ENCODE measurements around the gene LDLR.
"Not testable (repeated sequence)": the region's sequence is repeated elsewhere in the genome, so short reads cannot be mapped to it uniquely, and the experiment has no call there.

LDLR gene

DNA sequence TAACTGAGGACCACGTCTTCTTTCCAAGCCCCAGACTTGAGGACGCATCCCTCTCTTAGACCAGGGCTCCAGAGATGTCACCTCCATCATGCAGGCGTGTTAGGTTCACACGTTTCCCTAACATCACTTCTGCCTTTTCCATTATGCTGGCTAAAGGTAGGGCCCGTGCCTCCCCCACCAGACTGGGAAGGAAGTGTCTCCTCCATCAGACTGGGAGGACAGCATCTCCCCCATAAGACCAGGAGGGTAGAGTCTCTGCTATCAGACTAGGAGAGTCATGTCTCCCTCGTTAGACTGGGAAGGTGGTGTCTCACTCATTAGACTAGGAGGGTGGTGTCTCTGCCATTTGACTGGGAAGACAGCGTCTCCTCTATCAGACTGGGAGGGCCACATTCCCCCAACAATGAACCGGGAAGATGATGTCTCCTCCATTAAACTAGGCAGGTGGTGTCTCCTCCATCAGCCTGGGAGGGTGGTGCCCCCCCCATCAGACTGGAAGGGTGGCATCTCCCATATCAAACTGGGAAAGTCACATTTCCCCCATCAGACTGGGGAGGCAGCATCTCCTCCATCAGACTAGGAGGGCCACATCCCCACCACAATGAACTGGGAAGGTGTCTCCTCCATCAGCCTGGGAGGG lies 84.4 kb downstream of the LDLR start:
- TF ChIP-seq, protein P1, sequence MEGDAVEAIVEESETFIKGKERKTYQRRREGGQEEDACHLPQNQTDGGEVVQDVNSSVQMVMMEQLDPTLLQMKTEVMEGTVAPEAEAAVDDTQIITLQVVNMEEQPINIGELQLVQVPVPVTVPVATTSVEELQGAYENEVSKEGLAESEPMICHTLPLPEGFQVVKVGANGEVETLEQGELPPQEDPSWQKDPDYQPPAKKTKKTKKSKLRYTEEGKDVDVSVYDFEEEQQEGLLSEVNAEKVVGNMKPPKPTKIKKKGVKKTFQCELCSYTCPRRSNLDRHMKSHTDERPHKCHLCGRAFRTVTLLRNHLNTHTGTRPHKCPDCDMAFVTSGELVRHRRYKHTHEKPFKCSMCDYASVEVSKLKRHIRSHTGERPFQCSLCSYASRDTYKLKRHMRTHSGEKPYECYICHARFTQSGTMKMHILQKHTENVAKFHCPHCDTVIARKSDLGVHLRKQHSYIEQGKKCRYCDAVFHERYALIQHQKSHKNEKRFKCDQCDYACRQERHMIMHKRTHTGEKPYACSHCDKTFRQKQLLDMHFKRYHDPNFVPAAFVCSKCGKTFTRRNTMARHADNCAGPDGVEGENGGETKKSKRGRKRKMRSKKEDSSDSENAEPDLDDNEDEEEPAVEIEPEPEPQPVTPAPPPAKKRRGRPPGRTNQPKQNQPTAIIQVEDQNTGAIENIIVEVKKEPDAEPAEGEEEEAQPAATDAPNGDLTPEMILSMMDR (IDR thresholded peaks at IDR 0.05; ENCODE audit: insufficient read depth, low read depth, low read length, missing control alignments) = no peak
- no peak for DNase-seq (ENCODE audit: low read depth)
- no peak overlapping the region for H3K4me3 ChIP-seq (ENCODE audit: low read length)

DNA sequence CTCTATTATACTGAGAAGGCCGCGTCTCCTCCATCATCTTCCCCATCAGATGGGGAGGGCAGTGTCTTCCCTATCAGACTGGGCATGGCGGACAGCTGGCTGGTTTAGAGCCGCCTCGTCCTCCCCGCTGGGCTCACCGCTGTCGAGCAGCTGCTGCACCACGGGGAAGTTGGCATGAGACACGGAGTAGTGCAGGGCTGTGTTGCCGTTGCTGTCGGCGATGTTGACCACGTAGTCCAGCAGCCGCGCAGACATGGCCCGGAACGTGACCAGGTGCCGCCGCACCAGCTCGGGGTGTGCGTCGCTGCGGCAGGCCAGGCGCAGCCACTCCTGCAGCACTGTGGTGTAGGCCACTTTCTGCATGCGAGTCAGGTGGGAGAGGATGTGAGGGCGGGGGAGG lies 85.1 kb downstream of the LDLR start:
- no peak overlapping the region for H3K4me3 ChIP-seq (ENCODE audit: low read length)
- TF ChIP-seq, protein P1 (IDR thresholded peaks at IDR 0.05; ENCODE audit: insufficient read depth, low read depth, low read length, missing control alignments) = no peak
- DNase-seq (ENCODE audit: low read depth) = no peak

DNA sequence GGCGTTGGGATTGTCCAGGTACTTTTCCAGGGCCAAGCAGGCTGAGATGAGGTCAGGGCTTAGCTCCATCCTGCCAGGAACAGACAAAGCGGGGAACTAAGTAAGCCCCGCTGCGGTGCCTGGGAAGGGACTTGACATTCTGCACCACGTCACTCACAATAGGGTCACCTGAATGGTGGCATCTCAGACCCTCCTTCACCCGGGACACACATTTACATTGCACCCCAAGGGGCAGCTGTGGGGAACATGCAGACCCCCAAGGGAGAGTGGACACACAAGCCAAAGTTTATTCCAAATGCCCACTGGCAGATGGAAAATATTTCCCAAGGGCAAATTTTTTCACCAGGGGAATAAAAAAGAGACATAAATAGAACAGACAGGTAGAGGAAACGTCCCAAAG lies 86.7 kb downstream of the LDLR start:
- H3K4me3 ChIP-seq (ENCODE audit: low read length) = no peak overlapping the region
- TF ChIP-seq, protein P1 (IDR thresholded peaks at IDR 0.05; ENCODE audit: insufficient read depth, low read depth, low read length, missing control alignments) = no peak

DNA sequence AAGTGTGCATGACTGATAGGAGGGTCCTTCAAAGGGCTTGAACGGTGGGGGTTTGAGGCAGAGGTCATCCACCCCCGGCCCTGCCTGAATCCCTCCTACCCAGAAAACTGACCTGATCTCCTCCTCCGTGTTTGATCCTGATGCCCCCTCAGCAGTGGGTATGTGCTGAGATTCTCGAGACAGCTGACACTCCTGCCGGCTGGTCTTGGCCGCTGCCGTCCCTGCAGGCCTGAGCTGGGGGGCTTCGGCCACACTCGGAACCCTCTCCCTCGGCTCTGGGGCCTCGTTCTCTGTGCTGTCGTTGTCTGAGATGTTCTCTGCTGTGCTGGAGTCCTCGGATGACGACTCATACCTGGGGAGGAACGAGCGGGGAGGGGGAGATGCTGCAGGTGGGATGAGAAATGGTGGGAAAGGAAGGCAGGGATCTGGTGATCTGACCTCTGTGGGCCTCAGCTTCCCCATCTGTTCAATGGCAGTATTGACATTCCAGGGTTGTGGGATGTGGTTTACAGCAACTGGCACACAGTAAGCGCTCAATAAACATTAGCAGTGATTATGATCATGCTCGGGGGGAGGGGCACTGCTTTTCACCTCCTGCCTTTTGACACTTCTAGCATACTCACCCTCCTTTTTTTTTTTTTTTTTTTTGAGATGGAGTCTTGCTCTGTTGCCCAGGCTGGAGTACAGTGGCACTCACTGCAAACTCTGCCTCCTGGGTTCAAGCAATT lies 87.4 kb downstream of the LDLR start:
- DNase-seq (ENCODE audit: low read depth) = no peak
- TF ChIP-seq, protein P1 (IDR thresholded peaks at IDR 0.05; ENCODE audit: insufficient read depth, low read depth, low read length, missing control alignments) = no peak
- H3K4me3 ChIP-seq (ENCODE audit: low read length) = no peak overlapping the region

More for the DNA sequence above, 86.7 kb downstream of the LDLR start:
- DNase-seq (ENCODE audit: low read depth) = no peak

DNA sequence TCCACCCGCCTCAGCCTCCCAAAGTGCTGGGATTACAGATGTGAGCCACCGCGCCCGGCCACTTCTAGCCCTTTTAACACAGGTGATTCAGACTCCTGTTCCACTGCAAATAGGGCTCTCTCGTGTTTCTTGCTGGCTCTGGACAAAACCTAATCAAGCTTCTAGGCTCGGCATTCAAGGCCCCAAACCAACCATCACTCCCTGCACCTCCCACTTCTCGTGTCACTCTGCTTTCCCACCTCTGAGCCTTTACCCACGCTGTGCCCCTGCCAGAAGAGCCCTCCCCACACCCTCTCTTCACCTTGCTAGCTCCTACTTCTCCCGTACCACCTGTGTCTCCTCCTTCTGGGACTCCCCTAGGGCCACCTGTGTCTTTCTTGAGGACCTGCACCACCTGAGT lies 88.3 kb downstream of the LDLR start:
- TF ChIP-seq, protein P1 (IDR thresholded peaks at IDR 0.05; ENCODE audit: insufficient read depth, low read depth, low read length, missing control alignments) = no peak
- DNase-seq (ENCODE audit: low read depth) = no peak
- no peak overlapping the region for H3K4me3 ChIP-seq (ENCODE audit: low read length)

DNA sequence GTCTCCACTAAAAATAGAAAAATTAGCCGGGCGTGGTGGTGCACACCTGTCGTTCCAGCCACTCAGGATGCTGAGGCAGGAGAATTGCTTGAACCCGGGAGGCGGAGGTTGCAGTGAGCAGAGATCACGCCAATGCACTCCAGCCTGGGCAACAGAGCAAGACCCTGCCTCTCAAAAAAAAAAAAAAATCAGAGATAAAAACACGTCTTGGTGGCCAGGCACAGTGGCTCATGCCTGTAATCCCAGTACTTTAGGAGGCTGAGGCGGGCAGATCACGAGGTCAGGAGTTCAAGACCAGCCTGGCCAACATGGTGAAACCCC lies 89.8 kb downstream of the LDLR start:
- not testable (repeated sequence) for DNase-seq (ENCODE audit: low read depth); H3K4me3 ChIP-seq (ENCODE audit: low read length)

DNA sequence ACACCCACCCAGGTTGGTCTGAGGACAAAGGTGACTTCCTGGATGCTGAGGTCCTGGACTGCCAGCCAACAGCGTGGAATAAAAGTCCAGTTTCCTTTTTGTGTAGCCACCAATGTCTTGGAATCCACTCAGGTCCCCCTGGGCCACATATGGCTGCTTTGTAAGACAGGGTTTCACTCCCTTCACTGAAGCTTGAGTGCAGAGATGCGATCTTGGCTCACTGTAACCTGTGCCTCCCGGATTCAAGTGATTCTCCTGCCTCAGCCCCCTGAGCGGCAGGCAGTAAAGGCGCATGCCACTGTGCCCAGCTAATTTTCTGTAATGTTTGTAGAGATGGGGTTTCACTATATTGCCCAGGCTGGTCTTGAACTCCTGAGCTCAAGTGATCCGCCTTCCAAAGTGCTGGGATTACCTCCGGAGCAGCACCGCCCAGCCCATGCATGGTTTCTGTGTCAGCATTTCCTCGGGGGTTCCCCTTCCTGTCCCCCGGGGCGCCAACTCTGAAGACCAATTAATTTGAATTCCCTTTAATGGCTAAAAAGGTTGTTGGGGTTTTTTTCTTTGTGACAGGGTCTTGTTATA lies 90.5 kb downstream of the LDLR start:
- no peak for DNase-seq (ENCODE audit: low read depth)
- TF ChIP-seq, protein P1 (IDR thresholded peaks at IDR 0.05; ENCODE audit: insufficient read depth, low read depth, low read length, missing control alignments) = no peak
- no peak overlapping the region for H3K4me3 ChIP-seq (ENCODE audit: low read length)

All from epithelial cell of esophagus (primary cell).